ENCODE results near the gene CELF3. TPM values are rescaled to one million over a fixed set of nuclear protein-coding genes. Genes with fewer than 3 reads are reported as not detected.
"Not testable (repeated sequence)": the region's sequence is repeated elsewhere in the genome, so short reads cannot be mapped to it uniquely, and the experiment has no call there.

CELF3 gene
- total RNA-seq, 4 donors from 2014 or later, result 0.22 to 0.93 (median 0.40) TPM; not detected in 1

DNA sequence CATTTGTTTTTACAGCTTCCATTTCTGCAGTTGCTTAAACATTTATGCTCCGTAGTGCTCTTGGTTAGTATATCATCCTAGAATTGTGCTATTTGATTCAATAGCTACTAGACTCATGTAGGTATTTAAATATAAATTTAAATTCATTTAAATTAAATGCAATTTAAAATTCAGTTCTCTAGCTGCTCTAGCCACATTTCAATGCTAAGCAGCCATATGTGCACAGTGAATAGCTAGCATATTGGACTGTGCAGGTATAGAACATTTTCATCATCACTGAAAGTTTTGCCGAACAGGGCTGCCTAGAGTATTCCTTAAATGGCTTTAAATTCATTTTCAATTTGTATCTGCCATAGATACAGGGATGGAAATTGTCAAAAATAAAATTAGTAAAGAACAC is 32.5 kb downstream of the CELF3 start:
- WGBS, 2 donors (ENCODE audit: low coverage in 1 of 2), result 74 to 87% methylated on average over 2 of the region's 2 CpGs
- ATAC-seq, result no peak
- Histone ChIP-seq H3K4me3 (no peak overlapping the region), H3K27ac (no peak overlapping the region), H3K4me1 (peaks cover 0 to 39% (median 4%) of the 10 kb centered on the region in 3 donors), H3K36me3 (peaks cover 0 to 49% of the 10 kb centered on the region in 2 donors), H3K27me3 (no peaks in the 10 kb centered on the region), H3K9me3 (no peaks in the 10 kb centered on the region)
- TF ChIP-seq, protein P1, sequence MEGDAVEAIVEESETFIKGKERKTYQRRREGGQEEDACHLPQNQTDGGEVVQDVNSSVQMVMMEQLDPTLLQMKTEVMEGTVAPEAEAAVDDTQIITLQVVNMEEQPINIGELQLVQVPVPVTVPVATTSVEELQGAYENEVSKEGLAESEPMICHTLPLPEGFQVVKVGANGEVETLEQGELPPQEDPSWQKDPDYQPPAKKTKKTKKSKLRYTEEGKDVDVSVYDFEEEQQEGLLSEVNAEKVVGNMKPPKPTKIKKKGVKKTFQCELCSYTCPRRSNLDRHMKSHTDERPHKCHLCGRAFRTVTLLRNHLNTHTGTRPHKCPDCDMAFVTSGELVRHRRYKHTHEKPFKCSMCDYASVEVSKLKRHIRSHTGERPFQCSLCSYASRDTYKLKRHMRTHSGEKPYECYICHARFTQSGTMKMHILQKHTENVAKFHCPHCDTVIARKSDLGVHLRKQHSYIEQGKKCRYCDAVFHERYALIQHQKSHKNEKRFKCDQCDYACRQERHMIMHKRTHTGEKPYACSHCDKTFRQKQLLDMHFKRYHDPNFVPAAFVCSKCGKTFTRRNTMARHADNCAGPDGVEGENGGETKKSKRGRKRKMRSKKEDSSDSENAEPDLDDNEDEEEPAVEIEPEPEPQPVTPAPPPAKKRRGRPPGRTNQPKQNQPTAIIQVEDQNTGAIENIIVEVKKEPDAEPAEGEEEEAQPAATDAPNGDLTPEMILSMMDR (IDR thresholded peaks at IDR 0.05), result no peak
- TF ChIP-seq POLR2AphosphoS5 (IDR thresholded peaks at IDR 0.05), result no peak
- no peak for TF ChIP-seq EP300 (IDR thresholded peaks at IDR 0.05)
- no peak for TF ChIP-seq POLR2A (IDR thresholded peaks at IDR 0.05)

DNA sequence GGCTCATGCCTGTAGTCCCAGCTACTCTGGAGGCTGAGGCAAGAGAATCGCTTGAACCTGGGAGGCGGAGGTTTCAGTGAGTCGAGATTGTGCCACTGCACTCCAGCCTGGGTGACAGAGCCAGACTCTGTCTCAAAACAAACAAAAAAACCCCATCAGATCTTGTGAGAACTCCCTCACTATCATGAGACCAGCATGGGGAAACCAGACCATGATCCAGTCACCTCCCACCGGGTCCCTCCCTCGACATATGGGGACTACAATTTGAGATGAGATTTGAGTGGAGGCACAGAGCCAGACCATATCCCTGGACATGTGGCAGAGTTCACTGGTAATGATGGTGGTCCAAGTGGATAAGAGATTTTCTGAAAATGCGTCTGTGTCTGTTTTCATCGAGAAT is 33.7 kb downstream of the CELF3 start:
- not testable (repeated sequence) for H3K9me3 ChIP-seq, ATAC-seq, H3K27me3 ChIP-seq, H3K4me3 ChIP-seq
- 91 to 92% methylated on average over 5 to 6 of the region's 7 CpGs for WGBS, 2 donors (ENCODE audit: low coverage in 1 of 2)
- Histone ChIP-seq H3K27ac (peak overlapping the region in 1 of 4 donors; percentile 3), H3K4me1 (peaks cover 0 to 39% (median 4%) of the 10 kb centered on the region in 3 donors), H3K36me3 (peaks cover 0 to 49% of the 10 kb centered on the region in 2 donors)

DNA sequence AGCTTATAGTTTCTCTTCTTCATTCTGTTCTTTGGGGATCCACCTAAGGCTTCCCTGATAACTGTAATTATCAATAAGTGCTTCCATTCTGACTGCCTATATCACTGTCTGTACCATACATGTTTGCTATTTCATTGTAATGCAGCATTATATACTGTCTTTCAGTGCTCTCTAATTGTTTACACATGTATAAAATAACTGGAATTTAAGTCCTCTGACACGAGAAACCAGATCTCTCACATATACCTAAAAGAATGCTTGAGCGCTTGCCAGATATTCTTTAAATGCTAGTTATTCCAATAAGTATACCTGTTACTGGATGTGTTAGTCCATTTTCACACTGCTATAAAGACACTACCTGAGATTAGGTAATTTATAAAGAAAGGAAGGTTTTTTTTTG is 34.7 kb downstream of the CELF3 start:
- H3K4me1 ChIP-seq, result peaks cover 0 to 32% (median 4%) of the 10 kb centered on the region in 3 donors
- peak overlapping the region in 2 of 4 donors; percentile 70 to 75 for H3K27ac ChIP-seq
- WGBS, 2 donors (ENCODE audit: low coverage in 1 of 2), result 65 to 87% methylated on average over 2 of the region's 2 CpGs
- H3K27me3 ChIP-seq, result no peaks in the 10 kb centered on the region
- H3K4me3 ChIP-seq, result no peak overlapping the region
- H3K36me3 ChIP-seq, result peaks cover 0 to 42% of the 10 kb centered on the region in 2 donors
- TF ChIP-seq POLR2A (IDR thresholded peaks at IDR 0.05), result no peak
- no peak for TF ChIP-seq POLR2AphosphoS5 (IDR thresholded peaks at IDR 0.05)
- no peak for TF ChIP-seq EP300 (IDR thresholded peaks at IDR 0.05)
- TF ChIP-seq, protein P1 (IDR thresholded peaks at IDR 0.05), result no peak
- H3K9me3 ChIP-seq, result no peaks in the 10 kb centered on the region
- ATAC-seq, result no peak

DNA sequence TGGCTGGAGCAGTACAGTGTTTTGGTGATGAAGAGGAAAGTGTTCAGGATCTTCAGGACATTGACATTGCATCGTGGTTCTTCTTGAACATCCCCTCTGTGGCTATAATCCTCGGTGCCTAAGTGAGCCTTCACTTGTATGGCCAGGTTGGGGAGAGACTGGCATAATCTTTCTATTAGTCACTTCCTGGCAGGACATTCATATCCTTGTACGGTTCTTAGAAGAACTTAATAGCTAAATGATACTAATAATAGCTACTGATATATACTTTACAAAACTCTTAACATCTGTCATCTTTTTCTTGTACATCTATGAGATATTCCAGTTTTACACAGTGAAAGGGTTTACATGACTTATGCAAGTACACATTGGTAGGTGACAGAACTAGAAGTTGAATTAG is 35.8 kb downstream of the CELF3 start:
- peaks cover 0 to 33% of the 10 kb centered on the region in 2 donors for H3K36me3 ChIP-seq
- H3K27me3 ChIP-seq, result no peaks in the 10 kb centered on the region
- WGBS, 2 donors (ENCODE audit: low coverage in 1 of 2), result 26 to 36% methylated on average over 3 of the region's 3 CpGs
- H3K4me3 ChIP-seq, result no peak overlapping the region
- H3K4me1 ChIP-seq, result peaks cover 0 to 27% (median 4%) of the 10 kb centered on the region in 3 donors
- no peaks in the 10 kb centered on the region for H3K9me3 ChIP-seq
- H3K27ac ChIP-seq, result peak overlapping the region; percentile 64 to 75 (median 69)
- TF ChIP-seq, protein P1 (IDR thresholded peaks at IDR 0.05), result no peak
- peak; percentile 41 for TF ChIP-seq POLR2AphosphoS5 (IDR thresholded peaks at IDR 0.05)
- peak; percentile 83 for ATAC-seq

DNA sequence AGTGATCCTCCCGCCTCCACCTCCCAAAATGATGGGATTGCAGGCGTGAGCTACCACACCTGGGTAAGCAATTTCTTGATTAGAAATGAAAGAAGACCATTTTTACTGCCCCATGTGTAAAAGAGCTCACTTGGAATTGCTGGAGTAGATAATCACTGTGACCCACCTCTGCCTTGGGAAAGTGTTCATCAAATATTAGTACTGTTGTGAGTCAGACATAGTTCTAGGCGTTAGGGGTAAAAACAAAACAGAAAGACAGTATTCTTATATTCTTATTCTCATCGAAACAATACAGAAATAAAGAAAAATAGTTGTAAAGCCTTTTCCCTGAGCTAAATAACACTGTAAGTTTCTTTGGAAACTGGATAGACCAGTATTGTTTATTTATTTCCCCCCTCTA is 36.2 kb downstream of the CELF3 start:
- Histone ChIP-seq H3K9me3 (no peaks in the 10 kb centered on the region), H3K4me1 (peaks cover 0 to 27% (median 4%) of the 10 kb centered on the region in 3 donors), H3K4me3 (no peak overlapping the region), H3K36me3 (peaks cover 0 to 29% of the 10 kb centered on the region in 2 donors), H3K27ac (peak overlapping the region; percentile 64 to 75 (median 69)), H3K27me3 (no peaks in the 10 kb centered on the region)
- no peak for ATAC-seq
- WGBS, 2 donors (ENCODE audit: low coverage in 1 of 2), result 60 to 74% methylated on average over 3 to 4 of the region's 4 CpGs
- TF ChIP-seq, protein P1 (IDR thresholded peaks at IDR 0.05), result no peak
- no peak for TF ChIP-seq POLR2AphosphoS5 (IDR thresholded peaks at IDR 0.05)
- no peak for TF ChIP-seq EP300 (IDR thresholded peaks at IDR 0.05)
- TF ChIP-seq POLR2A (IDR thresholded peaks at IDR 0.05), result no peak
